ENCODE measurements around the gene CCSER1.

DNA sequence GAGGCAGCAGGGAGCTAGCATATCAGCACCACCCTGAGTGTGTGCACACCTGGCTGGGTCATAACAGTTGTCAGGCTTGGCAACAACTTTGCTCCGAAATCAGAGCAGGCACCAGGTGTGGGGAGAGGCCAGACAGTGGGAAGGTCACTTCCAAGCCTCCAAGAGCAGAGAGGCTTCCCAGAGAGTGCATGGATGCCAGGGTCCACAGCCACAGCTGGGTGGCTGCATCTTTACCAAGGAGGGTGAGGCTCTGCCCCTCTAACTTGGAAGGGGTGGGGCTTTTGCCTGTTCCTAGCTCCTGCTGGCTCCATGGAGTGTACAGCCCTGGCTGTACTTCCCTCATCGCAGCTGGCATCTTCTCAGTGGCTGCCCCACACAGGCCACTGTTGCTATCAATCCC, 322.4 kb downstream of the CCSER1 start:
- TF ChIP-seq, protein P1, sequence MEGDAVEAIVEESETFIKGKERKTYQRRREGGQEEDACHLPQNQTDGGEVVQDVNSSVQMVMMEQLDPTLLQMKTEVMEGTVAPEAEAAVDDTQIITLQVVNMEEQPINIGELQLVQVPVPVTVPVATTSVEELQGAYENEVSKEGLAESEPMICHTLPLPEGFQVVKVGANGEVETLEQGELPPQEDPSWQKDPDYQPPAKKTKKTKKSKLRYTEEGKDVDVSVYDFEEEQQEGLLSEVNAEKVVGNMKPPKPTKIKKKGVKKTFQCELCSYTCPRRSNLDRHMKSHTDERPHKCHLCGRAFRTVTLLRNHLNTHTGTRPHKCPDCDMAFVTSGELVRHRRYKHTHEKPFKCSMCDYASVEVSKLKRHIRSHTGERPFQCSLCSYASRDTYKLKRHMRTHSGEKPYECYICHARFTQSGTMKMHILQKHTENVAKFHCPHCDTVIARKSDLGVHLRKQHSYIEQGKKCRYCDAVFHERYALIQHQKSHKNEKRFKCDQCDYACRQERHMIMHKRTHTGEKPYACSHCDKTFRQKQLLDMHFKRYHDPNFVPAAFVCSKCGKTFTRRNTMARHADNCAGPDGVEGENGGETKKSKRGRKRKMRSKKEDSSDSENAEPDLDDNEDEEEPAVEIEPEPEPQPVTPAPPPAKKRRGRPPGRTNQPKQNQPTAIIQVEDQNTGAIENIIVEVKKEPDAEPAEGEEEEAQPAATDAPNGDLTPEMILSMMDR (IDR thresholded peaks at IDR 0.05; ENCODE audit: poor library complexity) = no peak
- TF ChIP-seq EZH2phosphoT487 (IDR thresholded peaks at IDR 0.05; ENCODE audit: low read depth, severe bottlenecking, unreplicated experiment) = no peak

Measured in hepatocyte (in vitro differentiated cells).